Panc1 (cell line): ENCODE results near the gene CACNA1C. TPM values are rescaled to one million over a fixed set of nuclear protein-coding genes. Genes with fewer than 3 reads are reported as not detected.

ENCODE experiments used
- ATAC-seq: fragments of 200-7000 bp; cut with Tn5 transposase; 2 replicates; pipeline ENCODE4 v1.9.1; 2020; ENCODE audit warnings: mild to moderate bottlenecking, moderate library complexity
- BruUV-seq: library from RNA; stranded (reverse); fragments of 400-500 nt; replicated peaks from 2 replicates; lab custom pipeline; 2021; lab: Mats Ljungman, UMichigan
- CTCF ChIA-PET: fragments of 300-600 bp; sonication (Branson Sonifier 250); formaldehyde crosslinking; loops from one replicate; lab custom pipeline; 2022; ENCODE audit warnings: antibody characterized with exemption; lab: Charles Lee
- POLR2A ChIA-PET: fragments of 300-600 bp; sonication (Branson Sonifier 250); formaldehyde crosslinking; loops from one replicate; lab custom pipeline; 2022; ENCODE audit warnings: antibody characterized with exemption; lab: Charles Lee
- DNase-seq: peaks from one replicate; pipeline ENCODE4 v3.0.0-alpha.2; 2010; ENCODE audit warnings: low read depth, low spot score
- H3K27ac ChIP-seq: 2 replicates; pipeline ENCODE4 v1.5.1; 2011; ENCODE audit warnings: mild to moderate bottlenecking, low read length, inconsistent platforms
- H3K27me3 ChIP-seq: fragments of 200-500 bp; sonication (Bioruptor generic); 2 replicates; pipeline ENCODE4 v1.6.0; 2014; ENCODE audit warnings: low read length, inconsistent platforms; ENCODE audit not compliant: control insufficient read depth, insufficient read depth
- H3K36me3 ChIP-seq: fragments of 200-500 bp; sonication (Bioruptor generic); 2 replicates; pipeline ENCODE4 v1.5.1; 2014; ENCODE audit warnings: inconsistent platforms, mild to moderate bottlenecking, low read length, moderate library complexity; ENCODE audit not compliant: control insufficient read depth, insufficient read depth
- H3K4me1 ChIP-seq: 2 replicates; pipeline ENCODE4 v1.5.1; 2011; ENCODE audit warnings: inconsistent platforms, mild to moderate bottlenecking, low read length, moderate library complexity; ENCODE audit not compliant: control insufficient read depth, insufficient read depth
- H3K4me3 ChIP-seq, 2 experiments: 2 replicates each; pipeline ENCODE4 v1.5.1; 2011 to 2012; ENCODE audit warnings: low read depth in 2 of 2, low read length in 2 of 2, mild to moderate bottlenecking in 2 of 2, inconsistent platforms in 1 of 2, moderate library complexity in 1 of 2
- H3K9me3 ChIP-seq: fragments of 200-500 bp; sonication (Bioruptor generic); 2 replicates; pipeline ENCODE4 v1.5.1; 2014; ENCODE audit warnings: low read depth, mild to moderate bottlenecking, inconsistent platforms, low read length, moderate library complexity; ENCODE audit not compliant: control insufficient read depth, insufficient read depth
- CTCF ChIP-seq: fragments of 450-650 bp; IDR thresholded peaks from 2 replicates; pipeline ENCODE4 v1.5.1; 2017; ENCODE audit warnings: mild to moderate bottlenecking
- POLR2AphosphoS5 ChIP-seq: IDR thresholded peaks from 2 replicates; pipeline ENCODE4 v1.6.1; 2012; ENCODE audit warnings: mild to moderate bottlenecking, low read depth, low read length, moderate library complexity
- SIN3A ChIP-seq: IDR thresholded peaks from 2 replicates; pipeline ENCODE4 v1.6.1; 2012; ENCODE audit warnings: low read depth, mild to moderate bottlenecking, low read length, moderate library complexity, borderline replicate concordance; ENCODE audit not compliant: insufficient read depth
- TCF7L2 ChIP-seq: IDR thresholded peaks from 2 replicates; pipeline ENCODE4 v1.6.1; 2011; ENCODE audit warnings: mild to moderate bottlenecking, low read depth, low read length, inconsistent platforms
- in situ Hi-C: cut with HindIII; loops from 2 replicates; pipeline ENCODE4 v1.10.0; 2016; ENCODE audit warnings: low sequenced_read_pairs, low pct_unique_long_range_greater_than_20kb
- intact Hi-C: fragments of 100-400 bp; cut with micrococcal nuclease; formaldehyde crosslinking; loops from one replicate; pipeline ENCODE4 v1.10.0; 2022; ENCODE audit not compliant: unreplicated experiment
- total RNA-seq: library from RNA; stranded (reverse); gene quantifications from one replicate; pipeline ENCODE4 v1.2.1, GENCODE V29; 2021; ENCODE audit not compliant: unreplicated experiment
- TF ChIP-seq, protein P1 (sequence below), 2 experiments: IDR thresholded peaks; 2 replicates each; pipeline ENCODE4 v1.6.1; 2011 to 2012; ENCODE audit warnings: low read depth in 2 of 2, control low read depth in 1 of 2, low read length in 1 of 2, mild to moderate bottlenecking in 1 of 2, moderate library complexity in 1 of 2; ENCODE audit not compliant: insufficient read depth in 1 of 2

CACNA1C gene
- total RNA-seq, 1 experiment from 2014 or later: 0.03 TPM

- H3K9me3 ChIP-seq: no peaks in the 10 kb centered on the region
- ATAC-seq (no peak), DNase-seq (no peak)
- intact Hi-C loops (no loop called here), in situ Hi-C loops (no loop called here)
- no peak for TF ChIP-seq TCF7L2
- ChIA-PET CTCF (interaction anchor here (0.6 kb wide), 1 partner anchor 35 kb away, joined by 4 read pairs; no protein-coding TSS in a partner anchor), POLR2A (no interaction called here)
- BruUV-seq: no TSS peak
- no peaks in the 10 kb centered on the region; the same call in 1 of the 2 replicates for H3K27me3 ChIP-seq
- H3K4me3 ChIP-seq: no peak overlapping the region
- H3K27ac ChIP-seq: no peak overlapping the region
- no peaks in the 10 kb centered on the region for H3K4me1 ChIP-seq
- H3K36me3 ChIP-seq: no peaks in the 10 kb centered on the region
Measured at GRCh38 chr12:2646341-2646740, 593.6 kb downstream of the CACNA1C start.

DNA sequence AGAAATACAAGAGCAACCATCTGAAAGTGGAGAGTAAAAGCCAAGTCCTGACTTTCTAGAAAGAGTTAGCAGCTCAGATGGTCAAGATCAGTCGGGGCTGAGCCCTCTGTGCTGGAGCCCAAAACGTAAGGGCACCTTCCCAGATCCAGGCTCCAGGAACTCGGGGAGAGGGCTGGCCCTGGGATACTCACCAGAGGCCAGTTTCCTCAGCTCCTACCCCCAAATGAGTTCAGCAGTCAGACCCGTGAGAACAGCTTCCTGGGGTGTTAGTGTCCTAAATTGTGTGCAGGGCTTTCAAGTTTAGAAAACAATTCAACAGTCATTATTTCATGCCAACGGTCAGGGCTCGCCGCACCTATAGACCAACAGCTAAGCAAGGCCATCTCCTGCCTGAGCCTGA is 594.4 kb downstream of the CACNA1C start:
- in situ Hi-C loops (no loop called here), intact Hi-C loops (no loop called here)
- Histone ChIP-seq H3K27me3 (no peaks in the 10 kb centered on the region; the same call in 1 of the 2 replicates), H3K36me3 (no peaks in the 10 kb centered on the region), H3K4me1 (no peaks in the 10 kb centered on the region), H3K27ac (no peak overlapping the region), H3K4me3 (no peak overlapping the region), H3K9me3 (no peaks in the 10 kb centered on the region)
- no peak for ATAC-seq
- POLR2A ChIA-PET: interaction anchor here (0.6 kb wide), 1 partner anchor 44 kb away, joined by 6 read pairs; no protein-coding TSS in a partner anchor
- CTCF ChIA-PET: no interaction called here
- no peak for DNase-seq
- no peak for TF ChIP-seq CTCF
- TF ChIP-seq TCF7L2: no peak
- no peak for TF ChIP-seq POLR2AphosphoS5
- TF ChIP-seq, protein P1, sequence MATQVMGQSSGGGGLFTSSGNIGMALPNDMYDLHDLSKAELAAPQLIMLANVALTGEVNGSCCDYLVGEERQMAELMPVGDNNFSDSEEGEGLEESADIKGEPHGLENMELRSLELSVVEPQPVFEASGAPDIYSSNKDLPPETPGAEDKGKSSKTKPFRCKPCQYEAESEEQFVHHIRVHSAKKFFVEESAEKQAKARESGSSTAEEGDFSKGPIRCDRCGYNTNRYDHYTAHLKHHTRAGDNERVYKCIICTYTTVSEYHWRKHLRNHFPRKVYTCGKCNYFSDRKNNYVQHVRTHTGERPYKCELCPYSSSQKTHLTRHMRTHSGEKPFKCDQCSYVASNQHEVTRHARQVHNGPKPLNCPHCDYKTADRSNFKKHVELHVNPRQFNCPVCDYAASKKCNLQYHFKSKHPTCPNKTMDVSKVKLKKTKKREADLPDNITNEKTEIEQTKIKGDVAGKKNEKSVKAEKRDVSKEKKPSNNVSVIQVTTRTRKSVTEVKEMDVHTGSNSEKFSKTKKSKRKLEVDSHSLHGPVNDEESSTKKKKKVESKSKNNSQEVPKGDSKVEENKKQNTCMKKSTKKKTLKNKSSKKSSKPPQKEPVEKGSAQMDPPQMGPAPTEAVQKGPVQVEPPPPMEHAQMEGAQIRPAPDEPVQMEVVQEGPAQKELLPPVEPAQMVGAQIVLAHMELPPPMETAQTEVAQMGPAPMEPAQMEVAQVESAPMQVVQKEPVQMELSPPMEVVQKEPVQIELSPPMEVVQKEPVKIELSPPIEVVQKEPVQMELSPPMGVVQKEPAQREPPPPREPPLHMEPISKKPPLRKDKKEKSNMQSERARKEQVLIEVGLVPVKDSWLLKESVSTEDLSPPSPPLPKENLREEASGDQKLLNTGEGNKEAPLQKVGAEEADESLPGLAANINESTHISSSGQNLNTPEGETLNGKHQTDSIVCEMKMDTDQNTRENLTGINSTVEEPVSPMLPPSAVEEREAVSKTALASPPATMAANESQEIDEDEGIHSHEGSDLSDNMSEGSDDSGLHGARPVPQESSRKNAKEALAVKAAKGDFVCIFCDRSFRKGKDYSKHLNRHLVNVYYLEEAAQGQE (IDR thresholded peaks at IDR 0.05; ENCODE audit: insufficient read depth in 1 of 2, low read depth in 2 of 2, low read length in 1 of 2): no peak
- no peak for TF ChIP-seq SIN3A
- no TSS peak for BruUV-seq

GRCh38 chr12:2648406-2648805 is 595.6 kb downstream of the CACNA1C start:
- BruUV-seq: no TSS peak
- Histone ChIP-seq H3K4me1 (no peaks in the 10 kb centered on the region), H3K4me3 (no peak overlapping the region), H3K27ac (no peak overlapping the region), H3K27me3 (no peaks in the 10 kb centered on the region; the same call in 1 of the 2 replicates), H3K36me3 (no peaks in the 10 kb centered on the region), H3K9me3 (no peaks in the 10 kb centered on the region)
- in situ Hi-C loops (no loop called here), intact Hi-C loops (no loop called here)
- DNase-seq (no peak), ATAC-seq (no peak)
- ChIA-PET POLR2A (no interaction called here), CTCF (no interaction called here)
- TF ChIP-seq SIN3A (no peak), TCF7L2 (no peak), CTCF (no peak), POLR2AphosphoS5 (no peak)
- TF ChIP-seq, protein P1 (IDR thresholded peaks at IDR 0.05; ENCODE audit: insufficient read depth in 1 of 2, low read depth in 2 of 2, low read length in 1 of 2): no peak
